C4-2B (cell line): Measurements from ENCODE around the gene METRN.

Experiments
- H3K27ac ChIP-seq: fragments of 450-650 bp; 2 replicates; pipeline ENCODE4 v1.5.1; 2017
- CTCF ChIP-seq: fragments of 450-650 bp; conservative IDR thresholded peaks from 2 replicates; pipeline ENCODE4 v1.5.1; 2017; ENCODE audit warnings: mild to moderate bottlenecking
- ZFX ChIP-seq: fragments of 450-650 bp; IDR thresholded peaks from 2 replicates; pipeline ENCODE4 v1.6.1; 2017

METRN gene

GRCh38 chr16:695355-696089 lies 19.4 kb upstream of the METRN start:
- H3K27ac ChIP-seq: peak overlapping the region; percentile 94
- TF ChIP-seq CTCF (no peak), ZFX (peak; percentile 66; the same call in 1 of the 2 replicates)

GRCh38 chr16:698911-699671 lies 15.8 kb upstream of the METRN start:
- TF ChIP-seq CTCF: no peak
- TF ChIP-seq ZFX: no peak
- no peak overlapping the region for H3K27ac ChIP-seq

- TF ChIP-seq ZFX (no peak), CTCF (no peak)
- H3K27ac ChIP-seq: no peak overlapping the region
These were observed 14.0 kb upstream of the METRN start for GRCh38 chr16:700684-701584.

- TF ChIP-seq CTCF (no peak), ZFX (no peak)
These were observed 12.6 kb upstream of the METRN start for GRCh38 chr16:702341-702740.

GRCh38 chr16:703406-703805 lies 11.5 kb upstream of the METRN start:
- H3K27ac ChIP-seq: no peak overlapping the region
- TF ChIP-seq CTCF: no peak

More at GRCh38 chr16:702341-702740, 12.6 kb upstream of the METRN start:
- H3K27ac ChIP-seq: no peak overlapping the region

- TF ChIP-seq ZFX (no peak), CTCF (no peak)
- H3K27ac ChIP-seq: no peak overlapping the region
These were observed 10.9 kb upstream of the METRN start for GRCh38 chr16:704047-704446.
